Endodermal cell (in vitro differentiated cells): ENCODE results near the gene PANK4. TPM values are rescaled to one million over a fixed set of nuclear protein-coding genes. Genes with fewer than 3 reads are reported as not detected.

Experiments
- DNase-seq: peaks from one replicate; pipeline ENCODE4 v3.0.0-alpha.2; 2017
- H3K27ac ChIP-seq: 2 replicates; pipeline ENCODE4 v1.5.1; 2013; ENCODE audit warnings: mild to moderate bottlenecking, low read depth, low read length, moderate library complexity
- H3K27me3 ChIP-seq: 2 replicates; pipeline ENCODE4 v1.6.1; 2013; ENCODE audit warnings: mild to moderate bottlenecking, low read length, moderate library complexity; ENCODE audit not compliant: insufficient read depth, control insufficient read depth, poor library complexity, severe bottlenecking
- H3K36me3 ChIP-seq: 2 replicates; pipeline ENCODE4 v1.7.0; 2013; ENCODE audit warnings: mild to moderate bottlenecking, low read length, moderate library complexity; ENCODE audit not compliant: control insufficient read depth, insufficient read depth
- H3K4me1 ChIP-seq: one replicate; pipeline ENCODE4 v1.7.0; 2013; ENCODE audit warnings: low read length; ENCODE audit not compliant: control insufficient read depth, insufficient read depth
- H3K4me3 ChIP-seq: 2 replicates; pipeline ENCODE4 v1.5.1; 2013; ENCODE audit warnings: mild to moderate bottlenecking, low read length, moderate library complexity
- H3K9ac ChIP-seq: 2 replicates; pipeline ENCODE4 v1.6.1; 2013; ENCODE audit warnings: mild to moderate bottlenecking, low read length, moderate library complexity; ENCODE audit not compliant: poor library complexity, severe bottlenecking; ENCODE audit errors: extremely low read depth
- H3K9me3 ChIP-seq: 2 replicates; pipeline ENCODE4 v1.6.1; 2013; ENCODE audit warnings: mild to moderate bottlenecking, low read length, moderate library complexity; ENCODE audit not compliant: control insufficient read depth
- H3K27ac Mint-ChIP-seq: 2 replicates; pipeline ENCODE4 v1.8.0; 2020; ENCODE audit warnings: mixed read lengths
- H3K27me3 Mint-ChIP-seq: 2 replicates; pipeline ENCODE4 v1.8.0; 2021; ENCODE audit warnings: mild to moderate bottlenecking, mixed read lengths; ENCODE audit not compliant: insufficient read depth
- H3K36me3 Mint-ChIP-seq: 2 replicates; pipeline ENCODE4 v1.8.0; 2020; ENCODE audit warnings: low read depth, mixed read lengths
- H3K4me1 Mint-ChIP-seq: 2 replicates; pipeline ENCODE4 v1.8.0; 2020; ENCODE audit warnings: mixed read lengths
- H3K4me3 Mint-ChIP-seq: 2 replicates; pipeline ENCODE4 v1.8.0; 2020; ENCODE audit warnings: mild to moderate bottlenecking, moderate library complexity, mixed read lengths
- H3K9me3 Mint-ChIP-seq: 2 replicates; pipeline ENCODE4 v1.8.0; 2020; ENCODE audit warnings: mild to moderate bottlenecking, mixed read lengths
- CTCF ChIP-seq: fragments of 200-600 bp; sonication (generic); conservative IDR thresholded peaks from 2 replicates; pipeline ENCODE4 v1.5.0; 2021; ENCODE audit warnings: antibody characterized with exemption, mild to moderate bottlenecking
- WGBS, 2 experiments: methylation state at CpG; one replicate each; pipeline versions ENCODE4 v1.1.5 to v1.1.7; 2013; ENCODE audit warnings: missing lambda C conversion rate in 2 of 2, mixed read lengths in 1 of 2; ENCODE audit not compliant: insufficient coverage in 1 of 2, insufficient read length in 1 of 2; 5-methylcytosine and 5-hydroxymethylcytosine counted together
- total RNA-seq, 2 donors: library from RNA; stranded (reverse); fragmentation: NEBNext Ultra II Directional in 1 of 2; extraction: Animal tissue kit (Norgen Biotek cat#: 25700) in 1 of 2; gene quantifications; 2 replicates in 1 of 2; 3 replicates in 1 of 2; pipeline ENCODE4 v1.2.1, GENCODE V29; 2021

Gene PANK4
- total RNA-seq, 2 donors from 2014 or later = 45.6 to 49.5 TPM

GRCh38 chr1:2535455-2535854, 9.1 kb upstream of the PANK4 start:
- Mint-ChIP-seq H3K4me1 (peaks cover 6% of the 10 kb centered on the region), H3K4me3 (no peak overlapping the region), H3K36me3 (no peaks in the 10 kb centered on the region), H3K9me3 (no peaks in the 10 kb centered on the region), H3K27ac (no peak overlapping the region), H3K27me3 (peaks cover 74% of the 10 kb centered on the region)
- peaks cover 3% of the 10 kb centered on the region for H3K4me1 ChIP-seq
- 74 to 77% methylated on average over 11 to 27 of the region's 27 CpGs for WGBS, 2 experiments
- H3K27ac ChIP-seq = no peak overlapping the region
- no peaks in the 10 kb centered on the region for H3K36me3 ChIP-seq
- peaks cover 75% of the 10 kb centered on the region for H3K27me3 ChIP-seq
- no peak for DNase-seq
- TF ChIP-seq CTCF = peak; percentile 11
- H3K4me3 ChIP-seq = no peak overlapping the region
- H3K9ac ChIP-seq = no peak overlapping the region
- H3K9me3 ChIP-seq = no peaks in the 10 kb centered on the region

GRCh38 chr1:2534687-2535441, 8.5 kb upstream of the PANK4 start:
- Mint-ChIP-seq H3K4me1 (peaks cover 6% of the 10 kb centered on the region), H3K27ac (no peak overlapping the region), H3K36me3 (no peaks in the 10 kb centered on the region), H3K9me3 (no peaks in the 10 kb centered on the region), H3K27me3 (peaks cover 78% of the 10 kb centered on the region), H3K4me3 (no peak overlapping the region)
- TF ChIP-seq CTCF = no peak
- Histone ChIP-seq H3K27ac (no peak overlapping the region), H3K36me3 (no peaks in the 10 kb centered on the region), H3K27me3 (peaks cover 81% of the 10 kb centered on the region), H3K4me1 (peaks cover 3% of the 10 kb centered on the region), H3K9me3 (no peaks in the 10 kb centered on the region), H3K4me3 (no peak overlapping the region), H3K9ac (no peak overlapping the region)
- peak; percentile 81 for DNase-seq
- WGBS, 2 experiments = 56 to 70% methylated on average over 7 to 18 of the region's 18 CpGs

GRCh38 chr1:2534315-2534686, 7.9 kb upstream of the PANK4 start:
- Mint-ChIP-seq H3K9me3 (no peaks in the 10 kb centered on the region), H3K27ac (no peak overlapping the region), H3K4me1 (peaks cover 6% of the 10 kb centered on the region), H3K4me3 (no peak overlapping the region), H3K36me3 (no peaks in the 10 kb centered on the region), H3K27me3 (peaks cover 81% of the 10 kb centered on the region)
- H3K4me1 ChIP-seq = peaks cover 3% of the 10 kb centered on the region
- 72% methylated on average over 7 of the region's 7 CpGs; no CpG with 5 or more reads in 1 of the 2 experiments for WGBS, 2 experiments
- H3K9ac ChIP-seq = no peak overlapping the region
- H3K36me3 ChIP-seq = no peaks in the 10 kb centered on the region
- DNase-seq = no peak
- peaks cover 84% of the 10 kb centered on the region for H3K27me3 ChIP-seq
- no peak overlapping the region for H3K27ac ChIP-seq
- no peaks in the 10 kb centered on the region for H3K9me3 ChIP-seq
- H3K4me3 ChIP-seq = no peak overlapping the region
- TF ChIP-seq CTCF = no peak
